Fibroblast of pulmonary artery (primary cell): ENCODE measurements around the gene TPPP2.
"Not testable (repeated sequence)": the region's sequence is repeated elsewhere in the genome, so short reads cannot be mapped to it uniquely, and the experiment has no call there.

ENCODE experiments used
- DNase-seq: peaks from one replicate; pipeline ENCODE4 v3.0.0-alpha.2; 2010; ENCODE audit warnings: low read depth
- H3K4me3 ChIP-seq: replicated peaks from 2 replicates; pipeline ENCODE4 v1.5.1; 2011; ENCODE audit warnings: low read depth, mild to moderate bottlenecking, control low read depth, low read length, moderate library complexity
- CTCF ChIP-seq: IDR thresholded peaks from 2 replicates; pipeline ENCODE4 v1.5.1; 2011; ENCODE audit warnings: mild to moderate bottlenecking, control low read depth, low read length, inconsistent platforms; ENCODE audit errors: missing control alignments

The TPPP2 gene

GRCh38 chr14:20999591-20999990, 30.4 kb upstream of the TPPP2 start:
- DNase-seq, result no peak
- TF ChIP-seq CTCF, result no peak

GRCh38 chr14:21001218-21001617, 28.8 kb upstream of the TPPP2 start:
- no peak for DNase-seq
- no peak for TF ChIP-seq CTCF
- H3K4me3 ChIP-seq, result no peak overlapping the region

More at GRCh38 chr14:20999591-20999990, 30.4 kb upstream of the TPPP2 start:
- H3K4me3 ChIP-seq, result no peak overlapping the region

GRCh38 chr14:21003788-21004346, 26.1 kb upstream of the TPPP2 start:
- no peak for DNase-seq
- no peak overlapping the region for H3K4me3 ChIP-seq
- TF ChIP-seq CTCF, result no peak

GRCh38 chr14:21009721-21010120, 20.3 kb upstream of the TPPP2 start:
- DNase-seq, result not testable (repeated sequence)

GRCh38 chr14:21011136-21011535, 18.9 kb upstream of the TPPP2 start:
- DNase-seq, result no peak
- no peak for TF ChIP-seq CTCF
- no peak overlapping the region for H3K4me3 ChIP-seq

More at GRCh38 chr14:21009721-21010120, 20.3 kb upstream of the TPPP2 start:
- not testable (repeated sequence) for H3K4me3 ChIP-seq

GRCh38 chr14:21014761-21015190, 15.2 kb upstream of the TPPP2 start:
- DNase-seq, result peak; percentile 92

GRCh38 chr14:21015312-21015711, 14.7 kb upstream of the TPPP2 start:
- no peak overlapping the region for H3K4me3 ChIP-seq
- no peak for TF ChIP-seq CTCF
- no peak for DNase-seq

More at GRCh38 chr14:21014761-21015190, 15.2 kb upstream of the TPPP2 start:
- peak; percentile 95 for TF ChIP-seq CTCF
- H3K4me3 ChIP-seq, result no peak overlapping the region
